Uterus (tissue), 2 donors: ENCODE measurements around the gene JAM3.

Source experiments
- POLR2A ChIP-seq, 2 donors: fragments of 450-650 bp; IDR thresholded peaks; one replicate each; pipeline ENCODE4 v1.6.1; 2016; ENCODE audit warnings: antibody characterized with exemption in 2 of 2, mild to moderate bottlenecking in 1 of 2, moderate library complexity in 1 of 2
- TF ChIP-seq, protein P1 (sequence below), 4 experiments: fragments of 200-600 bp in 2 of 4; fragments of 450-650 bp in 2 of 4; sonication (generic) in 2 of 4; IDR thresholded peaks; one replicate each; pipeline ENCODE4 v1.5.1; 2016 to 2019; ENCODE audit warnings: antibody characterized with exemption in 4 of 4, mild to moderate bottlenecking in 2 of 4, moderate library complexity in 1 of 4

DNA sequence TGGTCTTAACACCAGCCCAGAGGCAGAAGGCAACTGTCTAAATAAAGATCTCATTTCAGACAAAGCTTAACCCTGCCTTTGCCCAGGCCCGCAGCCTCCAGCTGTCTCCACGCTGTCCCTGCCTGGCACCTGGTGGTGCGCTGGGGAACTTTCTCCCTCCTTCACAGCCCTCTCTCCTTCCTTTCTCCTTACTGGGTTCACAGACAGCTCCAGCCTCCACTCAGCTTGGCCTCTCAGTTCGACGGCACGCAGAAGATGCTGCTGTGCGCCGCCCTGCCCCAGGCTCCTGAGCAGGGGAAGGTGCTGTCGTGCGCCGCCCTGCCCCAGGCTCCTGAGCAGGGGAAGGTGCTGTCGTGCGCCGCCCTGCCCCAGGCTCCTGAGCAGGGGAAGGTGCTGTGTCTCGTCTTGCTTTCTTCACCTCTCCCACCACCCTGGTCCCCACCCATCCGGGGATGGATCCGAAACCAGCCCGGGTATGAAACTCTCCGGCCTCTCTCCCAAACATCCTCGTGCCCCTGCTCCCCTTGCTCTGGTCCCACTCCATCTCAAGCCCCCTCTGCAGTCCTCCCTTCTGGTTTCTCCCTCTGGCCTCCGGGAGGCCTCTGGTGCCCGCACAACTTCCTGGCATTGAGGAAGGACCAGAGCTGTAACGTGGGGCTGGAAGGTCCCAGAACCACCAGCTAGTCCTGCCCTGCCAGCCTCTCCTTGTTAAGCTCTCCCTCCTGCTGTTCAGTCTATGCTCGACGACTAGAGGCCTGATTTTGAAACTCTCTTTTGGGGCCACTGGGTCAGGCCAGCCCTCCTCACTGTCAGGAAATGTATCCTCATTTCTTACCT is 22.9 kb upstream of the JAM3 start:
- TF ChIP-seq POLR2A (IDR thresholded peaks at IDR 0.05), result no peak
- TF ChIP-seq, protein P1, sequence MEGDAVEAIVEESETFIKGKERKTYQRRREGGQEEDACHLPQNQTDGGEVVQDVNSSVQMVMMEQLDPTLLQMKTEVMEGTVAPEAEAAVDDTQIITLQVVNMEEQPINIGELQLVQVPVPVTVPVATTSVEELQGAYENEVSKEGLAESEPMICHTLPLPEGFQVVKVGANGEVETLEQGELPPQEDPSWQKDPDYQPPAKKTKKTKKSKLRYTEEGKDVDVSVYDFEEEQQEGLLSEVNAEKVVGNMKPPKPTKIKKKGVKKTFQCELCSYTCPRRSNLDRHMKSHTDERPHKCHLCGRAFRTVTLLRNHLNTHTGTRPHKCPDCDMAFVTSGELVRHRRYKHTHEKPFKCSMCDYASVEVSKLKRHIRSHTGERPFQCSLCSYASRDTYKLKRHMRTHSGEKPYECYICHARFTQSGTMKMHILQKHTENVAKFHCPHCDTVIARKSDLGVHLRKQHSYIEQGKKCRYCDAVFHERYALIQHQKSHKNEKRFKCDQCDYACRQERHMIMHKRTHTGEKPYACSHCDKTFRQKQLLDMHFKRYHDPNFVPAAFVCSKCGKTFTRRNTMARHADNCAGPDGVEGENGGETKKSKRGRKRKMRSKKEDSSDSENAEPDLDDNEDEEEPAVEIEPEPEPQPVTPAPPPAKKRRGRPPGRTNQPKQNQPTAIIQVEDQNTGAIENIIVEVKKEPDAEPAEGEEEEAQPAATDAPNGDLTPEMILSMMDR (IDR thresholded peaks at IDR 0.05), result peak; percentile 17 to 55 (median 44)
